Measurements from ENCODE around the gene COL23A1.

Gene COL23A1

GRCh38 chr5:178530526-178530925 lies 59.7 kb downstream of the COL23A1 start:
- DNase-seq: no peak

- no peak for DNase-seq
Observed at GRCh38 chr5:178529080-178529479, 61.1 kb downstream of the COL23A1 start.

GRCh38 chr5:178527458-178528307 lies 62.5 kb downstream of the COL23A1 start:
- no peak for DNase-seq

- no peak for DNase-seq
Observed at GRCh38 chr5:178526773-178527457, 63.3 kb downstream of the COL23A1 start.

GRCh38 chr5:178525906-178526732 lies 64.1 kb downstream of the COL23A1 start:
- no peak for DNase-seq

GRCh38 chr5:178524093-178524882 lies 65.9 kb downstream of the COL23A1 start:
- DNase-seq: no peak

GRCh38 chr5:178522361-178522760 lies 67.8 kb downstream of the COL23A1 start:
- no peak for DNase-seq

- no peak for DNase-seq
Observed at GRCh38 chr5:178520851-178521250, 69.3 kb downstream of the COL23A1 start.

- no peak for DNase-seq
Observed at GRCh38 chr5:178519804-178520203, 70.4 kb downstream of the COL23A1 start.

- no peak for DNase-seq
Observed at GRCh38 chr5:178519155-178519554, 71.0 kb downstream of the COL23A1 start.

- no peak for DNase-seq
Observed at GRCh38 chr5:178516504-178517235, 73.5 kb downstream of the COL23A1 start.

GRCh38 chr5:178515776-178516503 lies 74.3 kb downstream of the COL23A1 start:
- DNase-seq: no peak

GRCh38 chr5:178514851-178515418 lies 75.3 kb downstream of the COL23A1 start:
- DNase-seq: no peak

GRCh38 chr5:178511172-178511571 lies 79.0 kb downstream of the COL23A1 start:
- DNase-seq: no peak

- DNase-seq: no peak
Observed at GRCh38 chr5:178509491-178510057, 80.6 kb downstream of the COL23A1 start.

GRCh38 chr5:178507151-178507932 lies 82.9 kb downstream of the COL23A1 start:
- no peak for DNase-seq

- DNase-seq: no peak
Observed at GRCh38 chr5:178505639-178506407, 84.4 kb downstream of the COL23A1 start.

- no peak for DNase-seq
Observed at GRCh38 chr5:178504340-178504960, 85.7 kb downstream of the COL23A1 start.

All from NCI-H1048 (cell line).